Activated T-helper 1 cell treated with anti-CD3 and anti-CD28 coated beads, Interleukin-12 subunit alpha, Interleukin-12 subunit beta, Interleukin-2, Interleukin-4 antibody, amounts not matched to agents 30 ng/mL and 10 ng/mL and 1 ng/mL, durations not matched to agents 14 hours and 24 hours and 36 hours (primary cell): ENCODE results near the gene ACTN4. TPM values are rescaled to one million over a fixed set of nuclear protein-coding genes. Genes with fewer than 3 reads are reported as not detected.

Source experiments
- DNase-seq: peaks from one replicate; pipeline ENCODE4 v3.0.0; 2021; ENCODE audit warnings: low spot score
- H3K27ac Mint-ChIP-seq: one replicate; pipeline ENCODE4 v1.8.0; 2021; ENCODE audit warnings: mild to moderate bottlenecking, mixed read lengths
- H3K27me3 Mint-ChIP-seq: one replicate; pipeline ENCODE4 v1.8.0; 2022; ENCODE audit warnings: mild to moderate bottlenecking, moderate library complexity, mixed read lengths; ENCODE audit not compliant: insufficient read depth
- H3K36me3 Mint-ChIP-seq: one replicate; pipeline ENCODE4 v1.8.0; 2021; ENCODE audit warnings: low read depth, mixed read lengths
- H3K4me1 Mint-ChIP-seq: one replicate; pipeline ENCODE4 v1.8.0; 2021; ENCODE audit warnings: low read depth, mixed read lengths
- H3K4me3 Mint-ChIP-seq: one replicate; pipeline ENCODE4 v1.8.0; 2021; ENCODE audit warnings: mild to moderate bottlenecking, moderate library complexity, mixed read lengths
- H3K9me3 Mint-ChIP-seq: one replicate; pipeline ENCODE4 v1.8.0; 2021; ENCODE audit warnings: mixed read lengths
- intact Hi-C: fragments of 100-400 bp; cut with micrococcal nuclease; formaldehyde crosslinking; loops from one replicate; pipeline ENCODE4 v1.15.1; 2024
- total RNA-seq: library from RNA; stranded (reverse); gene quantifications from 2 replicates; pipeline ENCODE4 v1.2.3, GENCODE V29; 2022

ACTN4 gene
- total RNA-seq, 1 donor from 2014 or later: 287 TPM

GRCh38 chr19:38699647-38700349, 52.3 kb downstream of the ACTN4 start:
- H3K27ac Mint-ChIP-seq: peak overlapping the region; percentile 59
- H3K27me3 Mint-ChIP-seq: no peaks in the 10 kb centered on the region
- intact Hi-C loops: no loop called here

GRCh38 chr19:38700350-38700901, 53.0 kb downstream of the ACTN4 start:
- intact Hi-C loops: no loop called here
- Mint-ChIP-seq H3K36me3 (peaks cover 17% of the 10 kb centered on the region), H3K4me3 (no peak overlapping the region), H3K4me1 (peaks cover 43% of the 10 kb centered on the region), H3K9me3 (no peaks in the 10 kb centered on the region), H3K27ac (no peak overlapping the region), H3K27me3 (no peaks in the 10 kb centered on the region)
- DNase-seq: no peak

More at GRCh38 chr19:38699647-38700349, 52.3 kb downstream of the ACTN4 start:
- Mint-ChIP-seq H3K36me3 (peaks cover 17% of the 10 kb centered on the region), H3K9me3 (no peaks in the 10 kb centered on the region), H3K4me1 (peaks cover 49% of the 10 kb centered on the region), H3K4me3 (no peak overlapping the region)
- no peak for DNase-seq

- no peak overlapping the region for H3K4me3 Mint-ChIP-seq
- peaks cover 39% of the 10 kb centered on the region for H3K4me1 Mint-ChIP-seq
- H3K27me3 Mint-ChIP-seq: no peaks in the 10 kb centered on the region
- peaks cover 20% of the 10 kb centered on the region for H3K36me3 Mint-ChIP-seq
- H3K27ac Mint-ChIP-seq: peak overlapping the region; percentile 22
- no peaks in the 10 kb centered on the region for H3K9me3 Mint-ChIP-seq
- DNase-seq: no peak
- intact Hi-C loops: no loop called here
These were observed 53.5 kb downstream of the ACTN4 start for GRCh38 chr19:38700902-38701454.

GRCh38 chr19:38701455-38702063, 54.1 kb downstream of the ACTN4 start:
- H3K4me3 Mint-ChIP-seq: no peak overlapping the region

GRCh38 chr19:38702278-38702677, 54.8 kb downstream of the ACTN4 start:
- Mint-ChIP-seq H3K9me3 (no peaks in the 10 kb centered on the region), H3K36me3 (peaks cover 29% of the 10 kb centered on the region), H3K4me1 (peaks cover 26% of the 10 kb centered on the region), H3K27ac (no peak overlapping the region), H3K4me3 (no peak overlapping the region), H3K27me3 (peaks cover 2% of the 10 kb centered on the region)
- intact Hi-C loops: no loop called here
- DNase-seq: no peak

More at GRCh38 chr19:38701455-38702063, 54.1 kb downstream of the ACTN4 start:
- Mint-ChIP-seq H3K36me3 (peaks cover 23% of the 10 kb centered on the region), H3K27me3 (no peaks in the 10 kb centered on the region), H3K27ac (no peak overlapping the region), H3K9me3 (no peaks in the 10 kb centered on the region), H3K4me1 (peaks cover 34% of the 10 kb centered on the region)
- intact Hi-C loops: no loop called here
- DNase-seq: no peak

GRCh38 chr19:38703509-38703908, 56.1 kb downstream of the ACTN4 start:
- no peak overlapping the region for H3K27ac Mint-ChIP-seq

GRCh38 chr19:38704488-38705026, 57.1 kb downstream of the ACTN4 start:
- H3K4me3 Mint-ChIP-seq: no peak overlapping the region
- intact Hi-C loops: no loop called here
- H3K27ac Mint-ChIP-seq: no peak overlapping the region
- no peak for DNase-seq
- H3K27me3 Mint-ChIP-seq: peaks cover 2% of the 10 kb centered on the region
- no peaks in the 10 kb centered on the region for H3K9me3 Mint-ChIP-seq
- peaks cover 4% of the 10 kb centered on the region for H3K4me1 Mint-ChIP-seq
- H3K36me3 Mint-ChIP-seq: peaks cover 42% of the 10 kb centered on the region

More at GRCh38 chr19:38703509-38703908, 56.1 kb downstream of the ACTN4 start:
- Mint-ChIP-seq H3K4me3 (no peak overlapping the region), H3K36me3 (peaks cover 37% of the 10 kb centered on the region), H3K4me1 (peaks cover 14% of the 10 kb centered on the region), H3K27me3 (peaks cover 2% of the 10 kb centered on the region), H3K9me3 (no peaks in the 10 kb centered on the region)
- no peak for DNase-seq
- intact Hi-C loops: no loop called here

GRCh38 chr19:38705197-38706019, 58.0 kb downstream of the ACTN4 start:
- H3K27ac Mint-ChIP-seq: no peak overlapping the region
- no peak for DNase-seq
- H3K27me3 Mint-ChIP-seq: peaks cover 2% of the 10 kb centered on the region
- peaks cover 41% of the 10 kb centered on the region for H3K36me3 Mint-ChIP-seq
- intact Hi-C loops: no loop called here
- H3K4me3 Mint-ChIP-seq: no peak overlapping the region
- H3K9me3 Mint-ChIP-seq: no peaks in the 10 kb centered on the region
- H3K4me1 Mint-ChIP-seq: no peaks in the 10 kb centered on the region

GRCh38 chr19:38706792-38707511, 59.5 kb downstream of the ACTN4 start:
- intact Hi-C loops: no loop called here
- no peaks in the 10 kb centered on the region for H3K9me3 Mint-ChIP-seq
- H3K4me1 Mint-ChIP-seq: no peaks in the 10 kb centered on the region
- H3K27me3 Mint-ChIP-seq: peaks cover 2% of the 10 kb centered on the region
- H3K4me3 Mint-ChIP-seq: no peak overlapping the region
- peak overlapping the region; percentile 29 for H3K27ac Mint-ChIP-seq
- no peak for DNase-seq
- peaks cover 41% of the 10 kb centered on the region for H3K36me3 Mint-ChIP-seq

GRCh38 chr19:38707512-38708114, 60.2 kb downstream of the ACTN4 start:
- Mint-ChIP-seq H3K4me1 (no peaks in the 10 kb centered on the region), H3K27ac (no peak overlapping the region), H3K27me3 (peaks cover 2% of the 10 kb centered on the region), H3K4me3 (no peak overlapping the region), H3K36me3 (peaks cover 41% of the 10 kb centered on the region), H3K9me3 (no peaks in the 10 kb centered on the region)
- intact Hi-C loops: no loop called here
- DNase-seq: no peak

GRCh38 chr19:38708413-38709024, 61.1 kb downstream of the ACTN4 start:
- no peak overlapping the region for H3K27ac Mint-ChIP-seq
- H3K27me3 Mint-ChIP-seq: peaks cover 2% of the 10 kb centered on the region
- no peak for DNase-seq
- intact Hi-C loops: no loop called here
- H3K9me3 Mint-ChIP-seq: no peaks in the 10 kb centered on the region
- H3K36me3 Mint-ChIP-seq: peaks cover 42% of the 10 kb centered on the region
- no peaks in the 10 kb centered on the region for H3K4me1 Mint-ChIP-seq
- H3K4me3 Mint-ChIP-seq: no peak overlapping the region
